ENCODE data around the gene MYCBP2.

DNA sequence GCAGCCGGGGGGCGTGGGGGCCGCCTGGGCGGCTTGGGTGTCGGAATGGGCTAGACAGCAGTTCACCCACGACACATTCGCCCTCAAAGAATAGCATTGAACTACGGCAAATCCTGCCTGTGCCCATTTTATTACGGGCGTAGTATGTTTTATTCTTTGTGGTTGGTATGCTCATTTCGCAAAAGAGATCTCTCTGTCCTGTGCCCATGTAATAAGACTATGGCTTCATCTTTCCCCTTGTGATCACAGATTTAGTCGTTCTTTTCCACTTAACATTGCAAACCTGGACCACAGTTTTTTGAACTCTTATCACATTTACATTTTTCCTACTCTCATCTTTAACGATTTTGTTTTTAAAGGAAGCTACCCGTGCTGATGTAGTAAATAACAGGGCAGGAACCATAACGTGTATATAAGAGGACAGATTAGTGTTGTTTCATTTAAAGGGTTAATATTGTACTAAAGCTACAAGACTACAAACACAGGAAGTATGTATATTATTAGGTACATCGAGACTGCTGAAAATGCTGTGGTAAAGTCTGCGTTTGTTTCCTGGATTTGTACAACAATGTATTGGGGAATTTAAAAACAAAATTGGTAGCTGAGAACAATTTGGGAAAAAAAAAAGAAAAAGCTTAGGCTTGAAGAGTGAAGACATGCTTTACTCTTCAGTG, 3.2 kb upstream of the MYCBP2 start:
- TF ChIP-seq CTCF (IDR thresholded peaks at IDR 0.05; ENCODE audit: low read depth, low read length, missing input control) = no peak
- TF ChIP-seq JUND (IDR thresholded peaks at IDR 0.05) = no peak

Measured in liver (tissue), 3 donors.